Stimulated activated CD4-positive, alpha-beta T cell treated with anti-CD3 and anti-CD28 coated beads, Interleukin-1b, Interleukin-23, amount 100 ng/mL, for 1 hour (primary cell): ENCODE data around the gene ADM2.
"Not testable (repeated sequence)": the region's sequence is repeated elsewhere in the genome, so short reads cannot be mapped to it uniquely, and the experiment has no call there.

Experiments
- DNase-seq, 2 donors: peaks; one replicate each; pipeline ENCODE4 v3.0.0-alpha.2; 2020; ENCODE audit warnings: low read depth in 2 of 2

Gene ADM2, protein sequence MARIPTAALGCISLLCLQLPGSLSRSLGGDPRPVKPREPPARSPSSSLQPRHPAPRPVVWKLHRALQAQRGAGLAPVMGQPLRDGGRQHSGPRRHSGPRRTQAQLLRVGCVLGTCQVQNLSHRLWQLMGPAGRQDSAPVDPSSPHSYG

DNA sequence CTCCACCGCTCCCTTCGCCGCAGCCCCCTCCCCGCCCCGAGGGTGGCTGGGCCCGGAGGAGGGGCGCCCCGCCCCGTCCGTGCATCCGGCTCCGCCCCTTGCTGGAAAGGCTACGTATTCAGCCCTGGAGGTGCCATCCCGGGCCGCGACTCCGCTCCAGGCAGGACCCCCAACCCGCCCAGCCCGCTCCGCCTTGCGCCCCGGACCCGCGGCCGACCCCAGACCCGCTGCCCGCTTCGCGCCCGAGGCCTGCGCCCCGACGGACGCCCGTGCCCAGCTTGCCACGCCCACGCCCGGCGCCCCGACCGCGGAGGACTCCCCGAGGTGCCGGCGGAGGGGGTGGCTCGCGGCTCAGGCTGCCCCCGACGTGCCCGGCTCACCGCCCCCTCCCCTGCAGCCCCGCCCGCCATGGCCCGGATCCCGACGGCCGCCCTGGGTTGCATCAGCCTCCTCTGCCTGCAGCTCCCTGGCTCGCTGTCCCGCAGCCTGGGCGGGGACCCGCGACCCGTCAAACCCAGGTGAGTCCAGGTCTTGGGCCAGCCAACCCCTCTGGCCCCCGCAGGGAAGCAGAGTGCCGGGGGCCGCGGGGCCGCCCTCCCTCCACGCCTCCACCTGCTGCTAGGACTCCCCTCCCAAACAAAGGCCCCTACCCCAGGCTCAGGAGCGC, at the start of gene ADM2:
ADM2 (plus strand) TSS at position 104 of the 667 bp plus-strand sequence; CDS start at position 409, 305 bp downstream.
- peak in 1 of 2 donors; percentile 53 for DNase-seq

DNA sequence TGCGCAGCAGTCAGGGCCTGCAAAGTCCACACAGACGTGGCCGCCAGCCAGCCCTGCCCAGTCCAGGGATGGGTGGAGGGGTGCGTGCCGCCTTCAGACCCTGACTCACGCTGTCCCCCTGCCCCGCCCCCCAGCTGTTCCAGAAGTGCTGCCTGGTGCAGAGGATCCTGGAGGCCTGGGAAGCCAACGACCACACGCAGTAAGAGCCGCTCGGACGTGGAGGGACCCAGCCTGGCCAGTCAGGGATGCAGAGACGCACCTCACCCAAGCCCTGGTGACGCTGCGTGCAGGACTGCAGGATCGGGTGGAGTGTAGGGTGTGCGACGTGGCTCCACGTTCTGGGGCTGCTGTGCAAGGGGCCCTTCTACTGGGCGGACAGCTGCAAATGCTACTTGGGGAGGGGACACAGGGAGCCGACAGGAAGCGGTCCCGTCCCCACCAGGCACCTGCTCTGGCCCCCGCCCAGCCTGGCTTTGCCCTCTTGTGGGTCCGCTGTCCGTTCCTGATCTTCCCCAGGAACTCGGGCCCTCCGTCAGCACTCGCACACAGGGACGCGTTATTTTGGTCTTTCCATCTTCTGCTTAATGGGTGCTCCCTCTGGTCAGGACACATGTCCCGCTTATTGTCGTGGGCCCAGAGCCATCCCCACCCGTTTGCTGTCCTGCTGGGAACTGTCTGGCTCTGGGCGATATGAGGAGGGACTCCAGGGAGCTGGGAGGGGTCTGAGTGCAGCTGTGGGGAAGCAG, 49.0 kb upstream of the ADM2 start:
- no peak for DNase-seq

DNA sequence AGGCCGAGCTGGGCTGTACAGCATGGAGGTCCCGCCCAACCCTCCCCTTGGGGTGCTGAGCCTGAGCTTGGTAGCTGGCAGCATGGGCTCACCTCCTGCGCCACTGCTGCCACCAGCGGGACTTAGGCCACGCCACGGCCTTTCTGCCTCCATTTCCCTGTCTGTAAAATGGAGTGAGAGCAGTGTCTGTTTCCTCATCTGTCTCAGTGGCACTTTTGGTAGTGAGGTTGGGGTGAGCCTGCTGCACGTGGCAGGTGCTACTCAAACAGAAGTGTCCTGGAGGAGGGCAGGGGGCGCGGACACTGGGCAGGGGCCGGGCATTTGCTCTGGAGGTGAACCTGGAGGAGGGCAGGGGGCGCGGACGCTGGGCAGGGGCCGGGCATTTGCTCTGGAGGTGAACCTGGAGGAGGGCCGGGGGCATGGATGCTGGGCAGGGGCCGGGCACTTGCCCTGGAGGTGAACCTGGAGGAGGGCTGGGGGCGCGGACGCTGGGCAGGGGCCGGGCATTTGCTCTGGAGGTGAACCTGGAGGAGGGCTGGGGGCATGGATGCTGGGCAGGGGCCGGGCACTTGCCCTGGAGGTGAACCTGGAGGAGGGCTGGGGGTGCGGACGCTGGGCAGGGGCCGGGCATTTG, 48.3 kb upstream of the ADM2 start:
- DNase-seq: not testable (repeated sequence)

DNA sequence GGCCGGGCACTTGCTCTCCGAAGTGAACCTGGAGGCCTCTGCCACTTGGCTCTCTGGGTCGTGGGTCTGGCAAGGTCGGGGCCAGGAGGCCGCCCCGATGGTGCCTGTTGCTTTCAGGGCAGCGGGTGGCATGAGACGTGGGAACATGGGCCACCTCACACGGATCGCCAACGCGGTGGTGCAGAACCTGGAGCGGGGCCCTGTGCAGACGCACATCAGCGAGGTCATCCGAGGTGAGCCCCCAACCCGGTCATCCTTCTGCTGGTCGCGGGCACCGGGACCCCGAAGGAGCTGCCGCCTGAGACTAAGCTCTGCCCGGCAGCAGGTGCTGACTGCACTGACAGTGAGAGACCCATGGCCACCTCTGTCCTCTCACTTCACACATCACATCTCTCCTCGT, 46.5 kb upstream of the ADM2 start:
- no peak for DNase-seq

DNA sequence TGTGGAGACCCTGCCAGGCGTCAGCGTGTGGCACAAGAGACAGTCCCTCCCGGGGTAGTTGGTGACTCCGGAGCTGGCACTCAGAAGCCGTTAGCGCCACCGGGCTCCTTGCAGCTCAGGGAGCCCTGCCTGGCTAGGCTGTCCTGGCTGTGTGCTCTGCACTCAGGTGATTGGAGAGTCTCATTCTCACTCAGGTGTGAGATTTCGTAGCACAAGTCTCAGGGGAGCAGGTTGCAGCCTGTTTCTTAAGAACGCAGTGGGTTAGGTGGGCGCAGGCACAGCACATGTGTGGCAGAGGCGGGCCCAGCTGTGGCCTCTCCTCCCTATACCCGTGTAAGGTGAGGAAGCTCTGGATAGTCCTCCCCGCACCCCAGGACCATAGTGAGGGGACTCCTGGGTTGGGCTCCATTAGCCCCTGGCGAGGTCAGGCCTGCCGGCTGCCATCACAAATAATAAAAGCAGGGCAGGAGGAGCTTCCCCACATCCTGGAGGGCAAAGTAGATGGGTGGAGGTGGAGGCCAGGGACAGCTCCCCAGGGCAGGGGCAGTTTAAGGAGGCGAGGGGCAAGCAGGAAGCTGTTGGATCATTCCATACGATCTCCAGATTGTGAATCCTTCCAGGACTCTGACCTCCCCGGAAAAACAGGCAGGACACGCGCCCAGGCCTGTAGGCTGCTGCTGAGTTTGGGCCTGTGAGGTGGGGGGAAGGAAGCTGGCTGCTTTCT, 45.9 kb upstream of the ADM2 start:
- DNase-seq: no peak

DNA sequence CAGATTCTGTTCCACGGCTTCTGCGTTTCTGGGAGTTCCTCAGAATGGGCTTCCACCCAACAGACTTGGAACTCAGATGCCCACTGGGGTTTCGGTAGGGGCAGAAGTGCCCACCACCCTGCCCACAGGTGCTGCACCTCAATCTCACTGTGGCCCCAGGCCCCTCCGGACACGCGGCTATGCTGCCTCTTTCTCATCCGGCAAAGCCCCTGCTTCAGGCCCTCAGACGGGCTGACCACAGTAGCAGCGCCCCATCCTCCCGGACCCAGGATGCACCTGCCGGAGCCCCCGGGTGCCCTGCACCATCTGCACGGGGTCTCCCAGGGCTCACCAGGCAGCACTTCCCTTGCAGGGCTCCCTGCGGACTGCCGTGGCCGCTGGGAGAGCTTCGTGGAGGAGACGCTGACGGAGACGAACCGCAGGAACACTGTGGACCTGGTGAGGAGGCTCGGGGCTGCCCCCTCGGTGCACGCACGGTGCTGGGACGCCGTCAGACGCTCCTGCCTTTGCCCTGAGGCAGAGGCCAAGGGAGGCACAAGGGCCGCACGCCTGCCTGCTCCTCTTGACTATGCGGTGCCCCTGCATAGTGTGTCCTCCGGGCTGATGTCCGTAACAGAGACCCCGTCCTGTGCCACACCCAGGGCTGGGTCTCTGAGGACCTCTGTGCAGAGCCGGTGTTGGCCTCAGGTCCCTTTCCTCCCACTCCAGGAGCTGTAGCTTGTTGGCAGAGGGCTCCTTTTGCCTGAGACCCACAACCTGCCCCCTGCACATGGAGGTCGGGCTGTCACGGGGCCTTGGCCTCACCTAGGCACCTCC, 45.1 kb upstream of the ADM2 start:
- DNase-seq: no peak

DNA sequence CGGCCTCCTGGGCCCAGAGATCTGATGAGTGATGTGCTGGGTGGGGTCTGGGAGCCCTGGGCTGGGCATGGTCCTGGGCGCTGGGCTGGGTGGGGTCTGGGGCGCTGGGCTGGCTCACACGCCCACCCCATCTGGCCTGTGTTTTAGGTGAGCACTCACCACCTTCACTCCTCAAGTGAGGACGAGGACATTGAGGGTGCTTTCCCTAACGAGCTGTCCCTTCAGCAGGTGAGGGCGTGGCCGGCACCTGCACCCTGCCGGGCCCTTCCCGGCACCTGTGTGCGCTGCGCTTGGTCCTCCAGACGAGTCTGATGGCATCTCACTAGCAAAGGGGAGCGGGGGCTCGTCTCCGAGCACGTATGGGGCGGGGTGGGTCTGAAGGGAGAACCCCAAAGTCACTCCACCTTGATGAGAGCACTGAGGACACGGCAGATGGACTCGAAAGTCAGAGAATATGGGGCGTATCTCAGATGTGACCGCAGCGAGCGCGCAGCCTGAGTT, 44.5 kb upstream of the ADM2 start:
- no peak for DNase-seq

DNA sequence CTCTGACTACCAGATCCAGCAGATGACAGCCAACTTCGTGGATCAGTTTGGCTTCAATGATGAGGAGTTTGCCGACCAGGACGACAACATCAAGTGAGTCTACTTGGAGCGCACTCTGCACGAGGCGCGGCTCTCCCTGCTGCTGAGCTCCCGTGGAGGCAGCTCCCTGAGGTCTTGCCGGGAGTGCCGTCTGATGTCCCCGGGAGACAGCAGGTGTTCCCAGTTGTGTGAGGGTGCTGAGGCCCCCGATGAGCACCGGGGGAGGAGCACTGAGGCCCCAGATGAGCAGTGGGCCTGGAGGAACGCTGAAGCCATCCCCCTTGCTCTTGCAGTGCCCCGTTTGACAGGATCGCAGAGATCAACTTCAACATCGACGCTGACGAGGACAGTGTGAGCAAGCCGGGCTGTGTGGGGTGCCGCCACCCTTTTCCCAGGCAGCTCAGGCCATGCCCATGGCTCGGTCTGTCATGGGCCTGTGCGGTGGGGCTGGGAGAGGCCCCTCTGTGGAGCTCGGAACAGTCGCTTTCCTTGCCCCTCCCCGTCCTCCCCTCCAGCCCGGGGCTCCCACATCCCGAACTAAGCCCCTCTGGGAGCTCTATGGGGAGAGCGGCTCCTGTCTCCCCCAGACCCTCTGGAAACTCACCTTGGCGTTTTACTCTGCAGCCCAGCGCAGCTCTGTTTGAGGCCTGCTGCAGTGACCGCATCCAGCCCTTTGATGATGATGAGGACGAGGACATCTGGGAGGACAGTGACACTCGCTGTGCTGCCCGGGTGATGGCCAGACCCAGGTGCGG, 43.6 kb upstream of the ADM2 start:
- DNase-seq: no peak

DNA sequence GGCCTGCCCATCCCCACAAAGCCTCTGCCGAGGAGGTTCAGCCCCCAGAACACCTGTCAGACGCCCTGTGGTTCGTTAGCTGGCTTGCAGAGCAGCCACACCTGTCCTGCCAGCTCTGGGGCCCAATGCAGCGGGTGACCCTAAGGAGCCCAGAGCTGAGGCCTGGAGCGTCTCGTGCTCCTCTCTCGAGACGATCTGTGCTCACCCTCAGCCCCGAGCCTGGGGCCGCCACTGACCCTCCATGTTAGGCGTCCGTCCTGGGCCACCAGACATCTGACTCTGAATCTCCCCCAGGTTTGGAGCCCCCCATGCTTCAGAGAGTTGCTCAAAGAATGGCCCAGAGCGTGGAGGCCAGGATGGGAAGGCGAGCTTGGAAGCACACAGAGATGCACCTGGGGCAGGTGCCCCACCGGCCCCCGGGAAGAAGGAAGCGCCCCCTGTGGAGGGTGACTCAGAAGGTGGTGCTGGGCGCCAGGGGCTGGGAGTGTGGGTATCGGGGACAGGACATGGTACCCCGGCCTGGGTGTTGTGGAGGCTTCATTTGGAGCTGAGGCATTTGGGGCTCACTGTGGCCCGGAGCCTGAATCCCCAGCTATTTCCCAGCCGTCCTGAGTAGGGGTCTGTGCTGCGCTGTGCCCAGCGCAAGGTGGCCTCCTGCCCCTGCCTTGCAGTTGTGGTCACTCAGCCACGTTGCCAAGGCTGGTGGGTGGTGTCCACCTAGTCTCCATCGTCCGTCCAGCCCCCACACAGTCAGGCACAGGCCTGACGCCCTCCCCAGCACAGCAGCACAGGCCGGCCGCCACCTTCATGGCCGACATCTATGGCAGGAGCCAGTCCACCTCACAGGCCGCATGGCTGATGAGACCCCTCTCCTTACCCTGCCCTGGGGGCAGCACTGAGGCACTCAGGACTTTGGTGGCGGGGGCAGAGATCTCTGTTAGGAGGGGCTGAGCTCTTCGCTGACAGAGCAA, 42.8 kb upstream of the ADM2 start:
- DNase-seq: no peak

DNA sequence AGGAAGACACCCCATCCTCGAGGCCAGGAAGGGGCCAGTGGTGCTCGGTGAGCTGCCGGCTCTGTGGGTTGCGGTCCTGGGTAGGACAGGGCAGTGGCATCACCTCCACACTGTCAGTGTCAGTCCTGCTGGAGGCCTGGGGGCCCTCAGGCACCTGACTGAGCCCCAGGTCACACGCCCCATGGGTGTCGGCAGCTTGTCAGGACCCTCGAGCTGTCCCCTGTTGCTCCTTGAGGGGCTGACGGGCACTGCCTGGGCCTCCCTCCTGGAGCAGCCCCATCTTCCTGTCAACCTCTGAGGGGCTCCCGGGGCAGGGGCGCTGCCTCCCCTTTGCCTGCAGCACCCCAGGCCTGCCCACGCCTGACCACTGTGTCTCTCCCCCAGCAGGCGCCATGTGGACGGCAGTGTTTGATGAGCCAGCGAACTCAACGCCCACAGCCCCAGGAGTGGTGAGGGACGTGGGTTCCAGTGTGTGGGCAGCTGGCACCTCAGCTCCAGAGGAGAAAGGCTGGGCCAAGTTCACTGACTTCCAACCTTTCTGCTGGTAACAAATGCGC, 42.0 kb upstream of the ADM2 start:
- no peak for DNase-seq

DNA sequence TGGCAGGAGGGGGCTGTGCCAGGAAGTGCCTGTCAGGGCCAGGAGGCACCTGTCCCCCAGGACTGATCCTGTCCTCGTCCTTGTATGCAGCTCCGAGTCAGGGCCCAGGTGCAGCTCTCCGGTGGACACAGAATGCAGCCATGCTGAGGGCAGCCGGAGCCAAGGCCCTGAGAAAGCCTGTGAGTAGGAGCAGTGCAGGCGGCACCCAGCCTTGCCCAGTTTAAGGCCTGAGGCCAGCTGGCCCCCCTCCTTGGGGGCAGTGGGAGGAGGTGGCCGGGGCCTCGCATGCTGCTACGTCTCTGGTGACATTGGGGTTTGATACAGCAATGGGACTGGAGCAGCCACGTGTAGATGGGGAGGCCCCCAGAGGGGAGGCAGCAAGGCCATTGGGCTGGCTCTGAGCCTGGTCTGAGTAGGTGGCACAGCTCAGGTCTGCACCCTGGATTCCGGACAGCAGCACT, 41.4 kb upstream of the ADM2 start:
- DNase-seq: no peak

DNA sequence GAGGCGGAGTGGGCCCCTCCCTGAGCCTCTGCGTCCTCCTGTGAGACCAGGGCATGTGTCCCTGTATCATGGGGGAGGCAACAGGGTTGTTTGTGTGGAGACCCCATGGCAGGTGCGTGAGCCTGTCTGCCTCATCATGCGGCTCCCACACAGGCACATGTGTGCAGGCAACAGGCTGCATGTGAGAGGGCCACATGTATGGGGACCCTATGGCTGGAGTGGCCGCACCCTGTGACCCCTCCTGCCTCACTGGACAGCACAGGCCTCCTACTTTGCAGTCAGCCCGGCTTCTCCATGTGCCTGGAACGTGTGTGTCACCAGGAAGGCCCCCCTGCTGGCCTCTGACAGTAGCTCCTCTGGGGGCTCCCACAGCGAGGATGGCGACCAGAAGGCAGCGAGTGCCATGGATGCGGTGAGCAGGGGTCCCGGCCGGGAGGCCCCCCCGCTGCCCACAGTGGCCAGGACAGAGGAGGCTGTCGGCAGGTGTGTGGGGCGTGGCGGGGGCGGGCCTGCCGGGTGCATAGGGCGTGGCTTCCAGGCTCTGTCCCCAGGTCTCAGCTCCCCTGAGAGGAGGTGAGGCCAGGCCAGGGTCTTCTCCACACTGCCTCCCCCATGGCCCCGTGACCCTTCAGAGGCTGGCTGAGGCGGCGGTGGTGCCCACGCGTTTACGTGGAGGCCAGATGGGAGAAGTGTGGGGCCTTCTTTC, 40.6 kb upstream of the ADM2 start:
- no peak for DNase-seq

DNA sequence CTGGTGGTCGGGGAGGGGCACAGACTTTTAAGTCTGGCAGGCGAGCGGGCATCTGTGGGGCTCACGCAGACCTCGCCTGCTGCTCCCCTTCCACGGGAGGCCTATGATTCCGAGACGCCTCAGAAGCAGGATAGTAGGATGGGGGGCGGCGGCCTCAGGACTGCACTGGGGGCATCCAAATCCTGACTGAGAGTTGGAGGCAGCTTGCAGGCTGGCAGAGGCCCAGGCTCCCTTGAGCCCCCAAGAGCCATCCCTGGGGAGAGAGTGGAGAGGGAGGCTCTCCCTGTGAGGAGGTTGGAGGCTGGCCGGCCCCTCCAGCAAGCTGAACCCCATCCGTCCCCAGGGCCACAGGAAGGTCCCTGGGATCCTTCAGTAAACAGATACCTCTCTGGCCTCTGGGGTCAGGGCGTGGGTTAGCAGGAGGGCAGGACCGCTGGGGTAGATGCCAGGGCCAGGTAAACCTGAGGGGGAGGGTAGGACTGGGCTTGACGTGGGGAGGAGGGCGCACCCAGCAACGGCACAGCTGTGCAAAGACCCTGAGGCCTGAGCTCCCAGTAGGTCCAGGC, 39.8 kb upstream of the ADM2 start:
- no peak for DNase-seq

DNA sequence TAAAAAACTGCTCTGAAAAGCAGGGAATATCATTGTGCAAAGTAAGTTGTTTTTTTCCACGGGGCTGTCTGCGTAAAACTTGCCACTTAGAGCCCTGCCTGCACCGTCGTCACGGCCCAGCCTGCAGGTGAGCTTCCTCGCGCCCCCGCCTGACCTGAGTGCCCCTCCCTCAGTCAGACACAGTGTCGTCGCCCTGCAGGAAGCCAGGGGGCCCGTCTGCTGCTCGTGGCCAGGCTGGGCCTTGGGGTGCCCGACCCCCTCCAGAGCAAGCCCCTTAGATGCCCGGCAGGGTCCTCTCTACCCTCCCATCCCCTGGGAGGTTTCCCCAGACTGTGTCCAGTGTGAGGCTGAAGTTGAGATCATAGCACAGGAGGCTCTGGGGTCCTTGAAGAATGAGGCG, 38.1 kb upstream of the ADM2 start:
- DNase-seq: no peak

DNA sequence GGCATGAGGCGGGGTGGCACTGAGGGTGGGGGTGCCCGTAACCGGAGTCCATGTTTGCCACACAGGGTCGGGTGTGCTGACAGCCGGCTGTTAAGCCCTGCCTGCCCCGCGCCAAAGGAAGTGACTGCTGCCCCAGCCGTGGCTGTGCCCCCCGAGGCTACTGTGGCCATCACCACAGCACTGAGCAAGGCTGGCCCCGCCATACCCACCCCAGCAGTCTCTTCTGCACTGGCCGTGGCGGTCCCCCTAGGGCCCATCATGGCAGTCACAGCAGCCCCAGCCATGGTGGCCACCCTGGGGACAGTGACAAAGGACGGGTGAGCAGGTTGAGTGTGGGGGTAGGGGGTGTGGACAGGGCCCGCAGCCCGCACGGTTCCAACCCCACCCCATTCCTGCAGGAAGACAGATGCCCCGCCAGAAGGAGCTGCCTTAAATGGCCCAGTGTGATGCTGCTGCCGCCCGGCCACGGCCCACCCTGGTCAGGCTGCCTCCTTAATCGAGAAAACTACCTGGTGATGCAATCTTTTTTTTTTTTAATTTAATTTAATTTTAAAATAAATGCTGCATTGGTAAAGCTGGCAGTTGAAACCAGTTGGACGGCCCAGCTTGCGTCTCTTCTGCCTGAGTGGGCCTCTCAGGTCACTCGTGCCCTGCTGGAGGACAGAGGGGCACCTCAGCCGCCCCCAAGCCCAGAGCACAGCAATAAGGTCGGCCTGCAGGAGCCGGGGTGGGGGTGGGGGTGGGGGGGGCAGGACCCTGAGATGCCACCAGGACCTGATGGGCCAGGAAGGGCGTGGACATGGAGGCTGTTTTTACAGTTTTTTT, 37.3 kb upstream of the ADM2 start:
- DNase-seq: no peak

DNA sequence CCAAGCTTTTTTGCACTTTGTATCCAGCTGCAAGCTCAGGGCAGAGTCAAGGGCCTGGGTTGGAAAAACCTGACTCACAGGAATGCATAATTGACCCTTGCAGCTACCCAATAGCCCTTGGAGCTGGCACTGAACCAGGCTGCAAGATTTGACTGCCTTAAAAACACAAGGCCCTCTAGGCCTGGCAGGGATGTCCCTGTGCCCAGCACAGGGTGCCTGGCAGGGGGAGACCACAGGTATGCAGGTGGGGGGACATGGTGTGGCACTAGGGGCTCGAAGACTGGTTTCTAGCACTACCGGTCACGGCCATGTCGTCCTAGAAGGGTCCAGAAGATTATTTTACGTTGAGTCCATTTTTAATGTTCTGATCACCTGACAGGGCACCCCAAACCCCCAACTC, 36.7 kb upstream of the ADM2 start:
- DNase-seq: no peak
